GM12892 (cell line): Measurements from ENCODE around the gene PGM3.

Experiments used
- POLR2A ChIP-seq: IDR thresholded peaks from 2 replicates; pipeline ENCODE4 v1.6.1; 2011; ENCODE audit warnings: low read depth, low read length, control low read depth
- POLR2AphosphoS5 ChIP-seq: IDR thresholded peaks from 2 replicates; pipeline ENCODE4 v1.6.1; 2011; ENCODE audit warnings: low read depth, low read length, control low read depth
- TAF1 ChIP-seq: IDR thresholded peaks from 2 replicates; pipeline ENCODE4 v1.6.1; 2011; ENCODE audit warnings: low read depth, mild to moderate bottlenecking, control low read depth, low read length, borderline replicate concordance

DNA sequence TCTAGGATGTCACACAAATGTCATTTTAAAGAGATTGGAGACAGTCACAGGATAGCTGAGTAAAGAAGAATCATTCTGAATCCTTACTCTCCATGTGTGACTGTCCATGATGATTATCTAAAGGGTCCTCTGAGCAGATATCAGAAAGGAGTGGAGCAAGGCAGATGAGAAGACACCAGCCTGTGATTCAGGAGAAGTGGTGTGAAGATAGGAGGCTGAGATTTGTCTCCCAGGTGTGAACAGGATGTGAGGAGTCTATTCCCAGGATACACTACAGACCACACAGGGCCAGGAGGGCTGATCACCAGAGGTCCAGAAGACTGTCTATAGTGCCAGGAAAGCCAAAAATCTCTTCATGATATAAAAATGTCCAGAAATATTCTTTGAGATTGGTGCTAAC, 27.1 kb upstream of the PGM3 start:
- no peak for TF ChIP-seq POLR2AphosphoS5
- TF ChIP-seq POLR2A = no peak
- no peak for TF ChIP-seq TAF1
